ENCODE data around the gene VSIR.

VSIR gene

GRCh38 chr10:71770255-71770654, 3.1 kb downstream of the VSIR start:
- H3K27ac ChIP-seq (ENCODE audit: low read depth, low read length, severe bottlenecking): no peak overlapping the region
- no peak overlapping the region for H3K4me3 ChIP-seq (ENCODE audit: extremely low read depth, insufficient read depth, low read length, poor library complexity, severe bottlenecking)
- 100% methylated on average over 2 to 3 of the region's 3 CpGs for WGBS, 2 experiments (ENCODE audit: insufficient coverage in 2 of 2)
- H3K9me3 ChIP-seq (ENCODE audit: control insufficient read depth, low read length): no peaks in the 10 kb centered on the region
- H3K36me3 ChIP-seq (ENCODE audit: control insufficient read depth, insufficient read depth, low read length): no peaks in the 10 kb centered on the region
- H3K4me1 ChIP-seq (ENCODE audit: control insufficient read depth, insufficient read depth, low read length, poor library complexity, severe bottlenecking): peaks cover 59% of the 10 kb centered on the region

GRCh38 chr10:71769279-71769823, 4.0 kb downstream of the VSIR start:
- H3K9me3 ChIP-seq (ENCODE audit: control insufficient read depth, low read length): no peaks in the 10 kb centered on the region
- H3K36me3 ChIP-seq (ENCODE audit: control insufficient read depth, insufficient read depth, low read length): no peaks in the 10 kb centered on the region
- WGBS, 2 experiments (ENCODE audit: insufficient coverage in 2 of 2): 96 to 100% methylated on average over 1 to 2 of the region's 5 CpGs
- H3K27ac ChIP-seq (ENCODE audit: low read depth, low read length, severe bottlenecking): no peak overlapping the region
- peaks cover 63% of the 10 kb centered on the region for H3K4me1 ChIP-seq (ENCODE audit: control insufficient read depth, insufficient read depth, low read length, poor library complexity, severe bottlenecking)
- no peak overlapping the region for H3K4me3 ChIP-seq (ENCODE audit: extremely low read depth, insufficient read depth, low read length, poor library complexity, severe bottlenecking)

- no peaks in the 10 kb centered on the region for H3K9me3 ChIP-seq (ENCODE audit: control insufficient read depth, low read length)
- 84% methylated on average over 8 to 10 of the region's 10 CpGs for WGBS, 2 experiments (ENCODE audit: insufficient coverage in 2 of 2)
- no peak overlapping the region for H3K4me3 ChIP-seq (ENCODE audit: extremely low read depth, insufficient read depth, low read length, poor library complexity, severe bottlenecking)
- H3K27ac ChIP-seq (ENCODE audit: low read depth, low read length, severe bottlenecking): peak overlapping the region; percentile 87
- no peaks in the 10 kb centered on the region for H3K36me3 ChIP-seq (ENCODE audit: control insufficient read depth, insufficient read depth, low read length)
- peaks cover 56% of the 10 kb centered on the region for H3K4me1 ChIP-seq (ENCODE audit: control insufficient read depth, insufficient read depth, low read length, poor library complexity, severe bottlenecking)
Measured at GRCh38 chr10:71767420-71768035, 5.8 kb downstream of the VSIR start.

GRCh38 chr10:71766717-71767419, 6.5 kb downstream of the VSIR start:
- Histone ChIP-seq H3K36me3 (ENCODE audit: control insufficient read depth, insufficient read depth, low read length) (no peaks in the 10 kb centered on the region), H3K4me1 (ENCODE audit: control insufficient read depth, insufficient read depth, low read length, poor library complexity, severe bottlenecking) (peaks cover 52% of the 10 kb centered on the region), H3K4me3 (ENCODE audit: extremely low read depth, insufficient read depth, low read length, poor library complexity, severe bottlenecking) (no peak overlapping the region), H3K9me3 (ENCODE audit: control insufficient read depth, low read length) (no peaks in the 10 kb centered on the region), H3K27ac (ENCODE audit: low read depth, low read length, severe bottlenecking) (peak overlapping the region; percentile 87)
- 75 to 83% methylated on average over 8 of the region's 10 CpGs for WGBS, 2 experiments (ENCODE audit: insufficient coverage in 2 of 2)

GRCh38 chr10:71765906-71766716, 7.2 kb downstream of the VSIR start:
- H3K9me3 ChIP-seq (ENCODE audit: control insufficient read depth, low read length): no peaks in the 10 kb centered on the region
- H3K4me3 ChIP-seq (ENCODE audit: extremely low read depth, insufficient read depth, low read length, poor library complexity, severe bottlenecking): no peak overlapping the region
- H3K36me3 ChIP-seq (ENCODE audit: control insufficient read depth, insufficient read depth, low read length): no peaks in the 10 kb centered on the region
- WGBS, 2 experiments (ENCODE audit: insufficient coverage in 2 of 2): 90% methylated on average over 21 of the region's 22 CpGs
- H3K27ac ChIP-seq (ENCODE audit: low read depth, low read length, severe bottlenecking): peak overlapping the region; percentile 87
- peaks cover 52% of the 10 kb centered on the region for H3K4me1 ChIP-seq (ENCODE audit: control insufficient read depth, insufficient read depth, low read length, poor library complexity, severe bottlenecking)

GRCh38 chr10:71765176-71765904, 8.0 kb downstream of the VSIR start:
- H3K9me3 ChIP-seq (ENCODE audit: control insufficient read depth, low read length): no peaks in the 10 kb centered on the region
- peaks cover 47% of the 10 kb centered on the region for H3K4me1 ChIP-seq (ENCODE audit: control insufficient read depth, insufficient read depth, low read length, poor library complexity, severe bottlenecking)
- no peak overlapping the region for H3K4me3 ChIP-seq (ENCODE audit: extremely low read depth, insufficient read depth, low read length, poor library complexity, severe bottlenecking)
- WGBS, 2 experiments (ENCODE audit: insufficient coverage in 2 of 2): 87 to 91% methylated on average over 3 to 4 of the region's 8 CpGs
- H3K36me3 ChIP-seq (ENCODE audit: control insufficient read depth, insufficient read depth, low read length): no peaks in the 10 kb centered on the region
- no peak overlapping the region for H3K27ac ChIP-seq (ENCODE audit: low read depth, low read length, severe bottlenecking)

GRCh38 chr10:71763352-71764127, 9.8 kb downstream of the VSIR start:
- no peak overlapping the region for H3K27ac ChIP-seq (ENCODE audit: low read depth, low read length, severe bottlenecking)
- no peak overlapping the region for H3K4me3 ChIP-seq (ENCODE audit: extremely low read depth, insufficient read depth, low read length, poor library complexity, severe bottlenecking)
- no peaks in the 10 kb centered on the region for H3K36me3 ChIP-seq (ENCODE audit: control insufficient read depth, insufficient read depth, low read length)
- H3K4me1 ChIP-seq (ENCODE audit: control insufficient read depth, insufficient read depth, low read length, poor library complexity, severe bottlenecking): peaks cover 35% of the 10 kb centered on the region
- H3K9me3 ChIP-seq (ENCODE audit: control insufficient read depth, low read length): no peaks in the 10 kb centered on the region
- WGBS, 2 experiments (ENCODE audit: insufficient coverage in 2 of 2): 82 to 84% methylated on average over 9 to 10 of the region's 11 CpGs

- 86 to 95% methylated on average over 4 to 5 of the region's 5 CpGs for WGBS, 2 experiments (ENCODE audit: insufficient coverage in 2 of 2)
- Histone ChIP-seq H3K9me3 (ENCODE audit: control insufficient read depth, low read length) (no peaks in the 10 kb centered on the region), H3K4me3 (ENCODE audit: extremely low read depth, insufficient read depth, low read length, poor library complexity, severe bottlenecking) (no peak overlapping the region), H3K27ac (ENCODE audit: low read depth, low read length, severe bottlenecking) (no peak overlapping the region), H3K36me3 (ENCODE audit: control insufficient read depth, insufficient read depth, low read length) (no peaks in the 10 kb centered on the region), H3K4me1 (ENCODE audit: control insufficient read depth, insufficient read depth, low read length, poor library complexity, severe bottlenecking) (peaks cover 31% of the 10 kb centered on the region)
Measured at GRCh38 chr10:71762324-71762723, 11.0 kb downstream of the VSIR start.

GRCh38 chr10:71761541-71762113, 11.7 kb downstream of the VSIR start:
- no peak overlapping the region for H3K27ac ChIP-seq (ENCODE audit: low read depth, low read length, severe bottlenecking)
- H3K9me3 ChIP-seq (ENCODE audit: control insufficient read depth, low read length): no peaks in the 10 kb centered on the region
- H3K36me3 ChIP-seq (ENCODE audit: control insufficient read depth, insufficient read depth, low read length): no peaks in the 10 kb centered on the region
- no peak overlapping the region for H3K4me3 ChIP-seq (ENCODE audit: extremely low read depth, insufficient read depth, low read length, poor library complexity, severe bottlenecking)
- peaks cover 29% of the 10 kb centered on the region for H3K4me1 ChIP-seq (ENCODE audit: control insufficient read depth, insufficient read depth, low read length, poor library complexity, severe bottlenecking)
- WGBS, 2 experiments (ENCODE audit: insufficient coverage in 2 of 2): 92 to 94% methylated on average over 26 of the region's 26 CpGs

Data from mesodermal cell (in vitro differentiated cells).